ENCODE data around the gene CDC45. TPM values are rescaled to one million over a fixed set of nuclear protein-coding genes. Genes with fewer than 3 reads are reported as not detected.

The CDC45 gene
- total and polyA plus RNA-seq, 8 donors, result 0.28 to 1.3 (median 0.63) TPM; not detected in 2

DNA sequence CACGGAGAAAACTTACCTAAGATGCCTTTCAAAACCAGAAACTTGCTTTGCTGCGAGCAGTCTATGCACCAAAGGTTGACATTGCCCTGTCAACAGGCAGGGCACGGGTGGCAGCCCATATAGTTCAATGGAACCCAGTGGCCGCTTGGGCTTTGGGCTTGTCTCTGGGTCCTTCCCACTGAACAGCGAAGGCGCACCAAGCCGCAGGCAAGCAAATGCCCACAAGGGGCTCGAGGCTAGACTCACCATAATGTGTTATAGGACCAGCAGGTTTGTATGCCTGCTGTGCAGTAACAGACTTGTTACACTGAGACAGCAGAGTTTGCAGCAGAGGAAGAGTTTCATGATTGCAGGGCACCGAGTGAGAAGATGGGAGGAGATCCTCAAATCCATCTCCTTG, 24.1 kb downstream of the CDC45 start:
- FAIRE-seq (no peak), DNase-seq (no peak), ATAC-seq (no peak)
- intact Hi-C loops (cut with DNase I), result no loop called here
- no peaks in the 10 kb centered on the region for H3K36me3 ChIP-seq
- 89 to 90% methylated on average over 9 of the region's 9 CpGs for WGBS, 2 donors
- TF ChIP-seq, protein P1, sequence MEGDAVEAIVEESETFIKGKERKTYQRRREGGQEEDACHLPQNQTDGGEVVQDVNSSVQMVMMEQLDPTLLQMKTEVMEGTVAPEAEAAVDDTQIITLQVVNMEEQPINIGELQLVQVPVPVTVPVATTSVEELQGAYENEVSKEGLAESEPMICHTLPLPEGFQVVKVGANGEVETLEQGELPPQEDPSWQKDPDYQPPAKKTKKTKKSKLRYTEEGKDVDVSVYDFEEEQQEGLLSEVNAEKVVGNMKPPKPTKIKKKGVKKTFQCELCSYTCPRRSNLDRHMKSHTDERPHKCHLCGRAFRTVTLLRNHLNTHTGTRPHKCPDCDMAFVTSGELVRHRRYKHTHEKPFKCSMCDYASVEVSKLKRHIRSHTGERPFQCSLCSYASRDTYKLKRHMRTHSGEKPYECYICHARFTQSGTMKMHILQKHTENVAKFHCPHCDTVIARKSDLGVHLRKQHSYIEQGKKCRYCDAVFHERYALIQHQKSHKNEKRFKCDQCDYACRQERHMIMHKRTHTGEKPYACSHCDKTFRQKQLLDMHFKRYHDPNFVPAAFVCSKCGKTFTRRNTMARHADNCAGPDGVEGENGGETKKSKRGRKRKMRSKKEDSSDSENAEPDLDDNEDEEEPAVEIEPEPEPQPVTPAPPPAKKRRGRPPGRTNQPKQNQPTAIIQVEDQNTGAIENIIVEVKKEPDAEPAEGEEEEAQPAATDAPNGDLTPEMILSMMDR (IDR thresholded peaks at IDR 0.05), result no peak
- H3K27me3 ChIP-seq, result no peaks in the 10 kb centered on the region
- H3K4me3 ChIP-seq, result no peak overlapping the region
- H3K9me3 ChIP-seq, result no peaks in the 10 kb centered on the region
- H3K4me1 ChIP-seq, result no peaks in the 10 kb centered on the region
- no peak overlapping the region for H3K27ac ChIP-seq

DNA sequence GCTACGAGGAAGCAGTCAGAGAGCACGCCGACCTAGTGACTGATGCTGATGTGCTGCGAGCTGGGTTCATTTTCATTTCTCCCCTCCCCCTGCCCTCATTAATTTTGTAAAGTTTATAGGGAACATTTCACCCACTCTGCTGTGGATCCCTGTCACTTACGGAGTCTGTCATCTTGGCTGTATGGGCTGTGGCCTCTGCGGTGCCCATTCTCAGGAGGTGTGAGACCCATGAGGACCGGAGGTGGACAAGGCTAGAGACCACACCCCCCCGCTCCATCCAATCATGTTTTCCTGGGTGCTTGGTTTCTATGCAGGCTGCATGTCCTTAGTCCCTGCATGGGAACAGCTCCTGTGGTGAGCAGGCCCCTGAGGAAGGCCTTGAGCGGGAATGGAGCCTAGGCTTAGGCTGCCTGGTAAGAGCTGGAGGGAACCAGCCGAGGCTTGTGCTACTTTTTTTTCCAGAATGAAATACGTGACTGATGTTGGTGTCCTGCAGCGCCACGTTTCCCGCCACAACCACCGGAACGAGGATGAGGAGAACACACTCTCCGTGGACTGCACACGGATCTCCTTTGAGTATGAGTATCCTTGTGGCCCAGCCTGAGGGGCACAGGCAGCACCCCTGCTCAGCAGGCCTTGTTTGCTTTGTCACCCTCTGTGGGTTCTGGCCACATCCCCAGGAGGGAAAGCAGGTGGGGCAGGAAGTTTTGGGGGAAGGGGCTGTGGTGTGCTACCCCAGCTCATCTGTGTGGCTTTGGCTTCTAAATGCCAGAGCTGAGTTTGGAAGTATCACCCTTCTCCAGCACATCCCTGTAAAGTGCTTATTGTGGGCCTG, 25.4 kb downstream of the CDC45 start:
- H3K4me3 ChIP-seq, result no peak overlapping the region
- no peaks in the 10 kb centered on the region for H3K36me3 ChIP-seq
- intact Hi-C loops (cut with DNase I), result no loop called here
- no peaks in the 10 kb centered on the region for H3K9me3 ChIP-seq
- ATAC-seq, result no peak
- no peaks in the 10 kb centered on the region for H3K4me1 ChIP-seq
- WGBS, 2 donors, result 91 to 92% methylated on average over 18 of the region's 18 CpGs
- no peak for DNase-seq
- H3K27me3 ChIP-seq, result no peaks in the 10 kb centered on the region
- no peak for FAIRE-seq
- no peak overlapping the region for H3K27ac ChIP-seq
- TF ChIP-seq, protein P1 (IDR thresholded peaks at IDR 0.05), result no peak

DNA sequence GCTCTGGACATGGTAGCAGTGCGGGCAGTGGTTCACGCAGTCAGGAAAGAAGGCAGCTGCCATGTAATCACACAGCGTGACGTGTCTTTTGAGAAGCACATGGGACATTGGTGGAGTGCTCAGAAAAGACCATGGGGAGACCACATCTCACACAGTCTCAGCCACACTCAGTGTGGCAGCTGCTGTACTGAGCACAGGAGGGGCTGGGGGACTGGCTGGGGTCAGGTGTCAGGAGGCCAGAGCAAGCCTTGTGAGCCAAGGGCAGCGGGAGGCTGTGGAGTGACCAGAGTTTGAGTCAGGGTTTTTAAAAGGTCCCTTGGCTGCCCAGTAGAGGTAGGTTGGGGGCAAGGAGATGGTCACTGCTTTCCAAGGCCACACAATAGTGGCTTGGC, 26.0 kb downstream of the CDC45 start:
- no peak overlapping the region for H3K4me3 ChIP-seq
- no peaks in the 10 kb centered on the region for H3K36me3 ChIP-seq
- no peak overlapping the region for H3K27ac ChIP-seq
- DNase-seq, result no peak
- H3K27me3 ChIP-seq, result no peaks in the 10 kb centered on the region
- no peaks in the 10 kb centered on the region for H3K9me3 ChIP-seq
- 97 to 98% methylated on average over 5 of the region's 5 CpGs for WGBS, 2 donors
- no peak for FAIRE-seq
- intact Hi-C loops (cut with DNase I), result no loop called here
- ATAC-seq, result no peak
- TF ChIP-seq, protein P1 (IDR thresholded peaks at IDR 0.05), result no peak
- H3K4me1 ChIP-seq, result no peaks in the 10 kb centered on the region

DNA sequence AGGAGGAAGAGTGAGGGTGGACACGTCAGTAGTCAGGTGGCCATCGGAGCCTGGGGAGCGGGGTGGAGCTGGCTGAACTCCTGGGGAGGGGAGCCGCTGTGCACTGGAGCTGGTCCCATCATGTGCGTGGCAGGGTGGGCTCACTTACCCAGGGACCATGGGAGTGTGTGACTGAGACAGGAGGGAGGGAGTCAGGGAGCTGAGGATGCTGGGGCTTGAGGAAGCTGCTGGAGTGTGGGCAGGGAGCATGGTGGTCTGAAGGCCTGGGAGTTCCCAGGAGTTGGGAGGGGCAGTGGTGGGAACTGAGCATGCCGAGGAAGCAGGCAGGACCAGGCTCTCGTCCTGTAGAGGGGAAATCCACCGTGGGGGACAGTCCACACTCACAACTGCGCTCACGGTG, 26.5 kb downstream of the CDC45 start:
- DNase-seq, result no peak
- Histone ChIP-seq H3K27ac (no peak overlapping the region), H3K4me1 (no peaks in the 10 kb centered on the region), H3K4me3 (no peak overlapping the region), H3K36me3 (no peaks in the 10 kb centered on the region), H3K9me3 (no peaks in the 10 kb centered on the region), H3K27me3 (no peaks in the 10 kb centered on the region)
- ATAC-seq, result no peak
- FAIRE-seq, result no peak
- 88 to 91% methylated on average over 10 of the region's 10 CpGs for WGBS, 2 donors
- intact Hi-C loops (cut with DNase I), result no loop called here
- TF ChIP-seq, protein P1 (IDR thresholded peaks at IDR 0.05), result no peak

DNA sequence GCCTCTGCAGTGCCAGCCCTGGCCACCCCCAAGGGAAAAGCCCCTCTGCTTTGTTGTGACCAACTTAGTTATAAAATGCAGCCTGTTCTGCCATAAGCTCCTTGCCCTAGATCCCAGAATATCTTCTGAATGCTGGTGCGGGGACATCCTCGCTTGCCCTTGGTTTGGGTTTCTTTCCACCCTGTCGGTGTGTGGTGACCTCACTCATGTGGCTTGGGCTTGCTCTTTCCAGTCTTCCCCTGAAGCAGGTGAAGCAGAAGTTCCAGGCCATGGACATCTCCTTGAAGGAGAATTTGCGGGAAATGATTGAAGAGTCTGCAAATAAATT, 27.8 kb downstream of the CDC45 start:
- Histone ChIP-seq H3K9me3 (no peaks in the 10 kb centered on the region), H3K36me3 (no peaks in the 10 kb centered on the region), H3K27ac (no peak overlapping the region), H3K27me3 (no peaks in the 10 kb centered on the region), H3K4me1 (no peaks in the 10 kb centered on the region), H3K4me3 (no peak overlapping the region)
- 92 to 93% methylated on average over 4 of the region's 4 CpGs for WGBS, 2 donors
- TF ChIP-seq, protein P1 (IDR thresholded peaks at IDR 0.05), result no peak
- FAIRE-seq (no peak), DNase-seq (no peak), ATAC-seq (no peak)
- intact Hi-C loops (cut with DNase I), result no loop called here

Data from pancreas (tissue), 10 donors.